Brain microvascular endothelial cell (primary cell): ENCODE data around the gene MIOS.

Experiments
- DNase-seq: peaks from one replicate; pipeline ENCODE4 v3.0.0-alpha.2; 2020
- H3K27ac ChIP-seq: fragments of 250-450 bp; sonication (Bioruptor Pico); 2 replicates; pipeline ENCODE4 v1.5.1; 2020; ENCODE audit warnings: mild to moderate bottlenecking, moderate library complexity
- H3K27me3 ChIP-seq: fragments of 250-450 bp; sonication (Bioruptor Pico); replicated peaks from 2 replicates; pipeline ENCODE4 v1.5.1; 2020; ENCODE audit warnings: mild to moderate bottlenecking
- H3K36me3 ChIP-seq: fragments of 250-450 bp; sonication (Bioruptor Pico); replicated peaks from 2 replicates; pipeline ENCODE4 v1.5.1; 2020; ENCODE audit warnings: mild to moderate bottlenecking
- H3K4me3 ChIP-seq: 2 replicates; pipeline ENCODE4 v1.5.1; 2011; ENCODE audit warnings: low read depth, mild to moderate bottlenecking, control low read depth, low read length, moderate library complexity
- CTCF ChIP-seq: IDR thresholded peaks from 2 replicates; pipeline ENCODE4 v1.5.1; 2011; ENCODE audit warnings: low read depth, mild to moderate bottlenecking, moderate library complexity, low read length, control low read depth, inconsistent platforms; ENCODE audit errors: missing control alignments
- in situ Hi-C: cut with HindIII; loops from 2 replicates; pipeline ENCODE4 v1.10.0; 2017; ENCODE audit warnings: low sequenced_read_pairs, low pct_ligation_motif_present

The MIOS gene

GRCh38 chr7:7620644-7621210 is 54.0 kb downstream of the MIOS start:
- DNase-seq, result no peak
- TF ChIP-seq CTCF, result no peak
- no peak overlapping the region for H3K4me3 ChIP-seq
- H3K36me3 ChIP-seq, result no peaks in the 10 kb centered on the region
- no peaks in the 10 kb centered on the region for H3K27me3 ChIP-seq
- in situ Hi-C loops, result no loop called here
- H3K27ac ChIP-seq, result no peak overlapping the region

DNA sequence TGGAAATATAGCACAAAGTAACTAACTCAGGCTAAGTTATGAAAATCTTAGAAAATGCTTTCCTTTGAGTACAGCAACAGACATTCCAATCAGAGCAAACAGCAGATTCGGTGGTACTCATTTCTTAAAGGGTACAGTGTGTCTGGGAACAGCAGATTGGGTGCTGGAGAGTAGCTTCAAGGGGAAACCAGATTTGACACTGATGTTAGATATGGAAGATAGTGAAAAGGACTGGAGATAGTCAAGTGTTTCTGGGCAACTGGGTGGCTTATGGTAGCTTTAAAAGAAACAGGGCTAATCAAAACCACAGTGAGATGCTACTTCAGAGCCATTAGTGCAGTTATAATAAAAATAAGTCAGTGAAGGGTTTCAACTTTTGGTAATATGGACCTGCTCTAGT is 61.8 kb downstream of the MIOS start:
- no peak overlapping the region for H3K4me3 ChIP-seq
- in situ Hi-C loops, result no loop called here
- no peak overlapping the region for H3K27ac ChIP-seq
- no peaks in the 10 kb centered on the region for H3K36me3 ChIP-seq
- no peaks in the 10 kb centered on the region for H3K27me3 ChIP-seq
- DNase-seq, result no peak
- no peak for TF ChIP-seq CTCF

DNA sequence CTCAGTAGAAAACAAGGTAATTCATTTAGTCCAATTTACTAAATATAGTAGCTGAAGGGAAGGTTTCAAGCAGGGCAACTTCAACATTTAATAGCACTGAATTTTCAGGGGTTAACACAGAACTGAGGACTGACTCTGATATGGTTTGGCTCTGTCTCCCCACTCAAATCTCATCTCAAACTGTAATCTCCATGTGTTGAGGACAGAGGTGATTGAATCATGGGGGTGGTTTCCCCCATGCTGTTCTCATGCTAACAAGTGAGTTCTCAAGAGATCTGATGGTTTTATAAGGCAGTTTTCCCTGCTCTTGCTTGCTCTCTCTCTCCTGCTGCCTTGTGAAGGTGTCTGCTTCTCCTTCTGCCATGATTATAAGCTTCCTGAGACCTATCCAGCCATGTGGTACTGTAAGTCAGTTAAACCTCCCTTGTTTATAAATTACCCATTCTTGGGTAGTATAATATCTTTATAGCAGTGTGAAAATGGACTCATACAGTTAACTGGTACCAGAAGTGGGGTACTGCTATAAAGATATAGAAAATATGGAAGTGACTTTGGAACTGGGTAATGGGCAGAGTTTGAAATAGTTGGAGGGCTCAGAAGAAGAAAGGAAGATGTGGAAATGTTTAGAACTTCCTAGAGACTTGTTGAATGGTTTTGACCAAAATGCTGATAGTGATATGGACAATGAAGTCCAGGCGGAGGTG is 64.1 kb downstream of the MIOS start:
- Histone ChIP-seq H3K27ac (no peak overlapping the region), H3K27me3 (no peaks in the 10 kb centered on the region), H3K36me3 (no peaks in the 10 kb centered on the region), H3K4me3 (no peak overlapping the region)
- no peak for DNase-seq
- in situ Hi-C loops, result no loop called here
- TF ChIP-seq CTCF, result no peak

DNA sequence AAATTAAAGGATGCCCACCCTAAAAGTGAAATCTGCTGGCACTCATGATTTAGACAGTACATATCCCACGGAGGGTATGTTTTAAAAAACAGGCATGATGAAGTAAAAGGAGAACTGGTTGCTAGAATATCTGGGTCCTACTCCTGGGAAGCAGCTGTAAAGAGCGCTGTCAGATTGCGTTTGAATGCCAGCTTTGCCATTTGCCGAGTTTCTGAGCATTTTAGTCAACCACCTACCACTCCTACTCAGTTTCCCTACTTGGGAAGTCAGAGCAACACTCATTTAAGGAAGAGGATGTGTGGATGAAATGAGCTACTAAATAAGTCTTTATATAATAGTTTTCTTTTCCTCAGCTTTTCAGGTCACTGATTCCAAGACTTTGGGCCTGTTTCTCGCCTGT is 72.7 kb downstream of the MIOS start:
- Histone ChIP-seq H3K27ac (peak overlapping the region; percentile 16), H3K36me3 (no peaks in the 10 kb centered on the region), H3K4me3 (peak overlapping the region; percentile 96), H3K27me3 (no peaks in the 10 kb centered on the region)
- in situ Hi-C loops, result no loop called here
- TF ChIP-seq CTCF, result no peak
- no peak for DNase-seq

GRCh38 chr7:7639847-7640220 is 73.2 kb downstream of the MIOS start:
- Histone ChIP-seq H3K27me3 (no peaks in the 10 kb centered on the region), H3K36me3 (no peaks in the 10 kb centered on the region), H3K27ac (peak overlapping the region; percentile 16), H3K4me3 (peak overlapping the region; percentile 96)
- no peak for TF ChIP-seq CTCF
- in situ Hi-C loops, result no loop called here
- DNase-seq, result peak; percentile 3
